GM18499 (cell line): Measurements from ENCODE around the gene ZNF318.
"Not testable (repeated sequence)": the region's sequence is repeated elsewhere in the genome, so short reads cannot be mapped to it uniquely, and the experiment has no call there.

ENCODE experiments used
- ATAC-seq: cut with Tn5 transposase; IDR thresholded peaks from one replicate; pipeline ENCODE4 v1.9.1; 2021; ENCODE audit warnings: moderate number of reproducible peaks; ENCODE audit not compliant: insufficient read depth, unreplicated experiment

Gene ZNF318

DNA sequence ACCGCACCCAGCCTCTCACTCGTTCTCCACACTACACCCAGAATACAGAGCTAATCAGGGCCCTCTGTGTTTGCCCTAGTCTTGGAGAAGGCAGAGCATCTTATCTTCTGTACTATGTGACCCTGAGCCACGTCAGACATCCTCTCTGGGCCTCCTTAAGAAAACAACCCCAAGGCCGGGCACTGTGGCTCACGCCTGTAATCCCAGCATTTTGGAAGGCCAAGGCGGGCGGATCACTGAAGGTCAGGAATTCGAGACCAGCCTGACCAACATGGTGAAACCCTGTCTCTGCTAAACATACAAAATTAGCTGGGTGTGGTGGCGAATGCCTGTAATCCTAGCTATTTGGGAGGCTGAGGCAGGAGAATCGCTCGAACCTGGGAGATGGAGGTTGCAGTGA is 66.4 kb downstream of the ZNF318 start:
- ATAC-seq = not testable (repeated sequence)

GRCh38 chr6:43302126-43302525 is 67.3 kb downstream of the ZNF318 start:
- no peak for ATAC-seq

GRCh38 chr6:43301081-43301870 is 68.2 kb downstream of the ZNF318 start:
- no peak for ATAC-seq

DNA sequence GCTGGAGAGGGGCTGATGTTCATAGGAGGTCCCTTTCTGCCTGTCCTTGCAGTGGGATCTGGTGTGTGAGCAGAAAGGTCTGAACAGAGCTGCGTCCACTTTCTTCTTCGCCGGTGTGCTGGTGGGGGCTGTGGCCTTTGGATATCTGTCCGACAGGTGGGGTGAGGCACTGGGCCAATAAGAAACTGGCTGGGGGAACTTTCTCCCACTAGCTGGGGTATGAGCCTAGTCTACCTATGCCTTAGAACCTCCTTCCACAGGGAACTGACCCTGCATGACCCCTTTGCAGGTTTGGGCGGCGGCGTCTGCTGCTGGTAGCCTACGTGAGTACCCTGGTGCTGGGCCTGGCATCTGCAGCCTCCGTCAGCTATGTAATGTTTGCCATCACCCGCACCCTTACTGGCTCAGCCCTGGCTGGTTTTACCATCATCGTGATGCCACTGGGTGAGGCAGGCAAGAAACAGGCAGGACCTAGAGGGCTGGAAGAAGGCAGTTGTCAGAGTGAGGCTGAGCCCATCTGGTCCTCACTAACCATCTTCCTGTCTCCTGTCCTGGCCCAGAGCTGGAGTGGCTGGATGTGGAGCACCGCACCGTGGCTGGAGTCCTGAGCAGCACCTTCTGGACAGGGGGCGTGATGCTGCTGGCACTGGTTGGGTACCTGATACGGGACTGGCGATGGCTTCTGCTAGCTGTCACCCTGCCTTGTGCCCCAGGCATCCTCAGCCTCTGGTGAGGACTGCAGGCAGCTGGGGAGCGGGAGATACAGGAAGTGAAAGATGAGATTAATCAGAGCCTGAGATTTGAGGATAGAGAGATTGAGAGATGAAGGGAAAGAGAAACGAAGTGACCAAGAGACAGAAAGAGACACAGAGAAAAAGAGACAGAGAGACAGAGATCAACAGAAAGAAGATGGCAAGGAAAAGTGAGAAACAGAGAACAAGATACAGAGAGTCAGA is 69.8 kb downstream of the ZNF318 start:
- ATAC-seq = no peak

DNA sequence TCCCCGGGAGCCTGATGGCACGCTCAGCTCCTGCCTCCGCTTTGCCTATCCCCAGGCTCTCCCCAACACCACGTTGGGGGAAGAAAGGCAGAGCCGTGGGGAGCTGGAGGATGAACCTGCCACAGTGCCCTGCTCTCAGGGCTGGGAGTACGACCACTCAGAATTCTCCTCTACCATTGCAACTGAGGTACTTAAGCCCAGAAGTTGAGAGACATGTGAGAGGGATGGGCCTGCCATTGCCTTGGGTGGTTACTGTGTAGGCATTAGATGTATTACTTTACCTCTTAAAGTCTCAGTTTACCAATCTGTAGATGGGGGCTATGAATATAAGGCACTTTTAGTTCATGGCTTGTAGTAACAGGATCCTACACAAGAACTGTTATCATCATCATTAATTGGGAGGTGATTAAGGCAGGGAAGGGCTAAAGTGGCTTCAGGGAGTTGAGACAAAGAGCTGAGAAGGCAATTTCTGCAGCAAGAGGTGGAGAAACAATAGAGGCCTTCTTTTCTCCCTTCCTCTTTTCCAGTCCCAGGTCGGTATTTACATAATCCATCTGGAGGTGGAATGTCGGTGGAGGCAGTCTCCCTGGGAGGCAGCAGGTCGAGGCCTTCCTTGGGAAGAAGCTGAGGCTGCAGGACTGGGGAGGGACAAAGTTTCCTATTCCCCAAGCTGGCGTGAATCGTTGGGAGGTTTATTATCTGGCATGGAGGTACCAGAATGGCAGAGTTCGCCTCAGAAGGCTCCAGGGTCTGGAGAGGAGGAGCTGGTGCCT is 70.7 kb downstream of the ZNF318 start:
- ATAC-seq = no peak

DNA sequence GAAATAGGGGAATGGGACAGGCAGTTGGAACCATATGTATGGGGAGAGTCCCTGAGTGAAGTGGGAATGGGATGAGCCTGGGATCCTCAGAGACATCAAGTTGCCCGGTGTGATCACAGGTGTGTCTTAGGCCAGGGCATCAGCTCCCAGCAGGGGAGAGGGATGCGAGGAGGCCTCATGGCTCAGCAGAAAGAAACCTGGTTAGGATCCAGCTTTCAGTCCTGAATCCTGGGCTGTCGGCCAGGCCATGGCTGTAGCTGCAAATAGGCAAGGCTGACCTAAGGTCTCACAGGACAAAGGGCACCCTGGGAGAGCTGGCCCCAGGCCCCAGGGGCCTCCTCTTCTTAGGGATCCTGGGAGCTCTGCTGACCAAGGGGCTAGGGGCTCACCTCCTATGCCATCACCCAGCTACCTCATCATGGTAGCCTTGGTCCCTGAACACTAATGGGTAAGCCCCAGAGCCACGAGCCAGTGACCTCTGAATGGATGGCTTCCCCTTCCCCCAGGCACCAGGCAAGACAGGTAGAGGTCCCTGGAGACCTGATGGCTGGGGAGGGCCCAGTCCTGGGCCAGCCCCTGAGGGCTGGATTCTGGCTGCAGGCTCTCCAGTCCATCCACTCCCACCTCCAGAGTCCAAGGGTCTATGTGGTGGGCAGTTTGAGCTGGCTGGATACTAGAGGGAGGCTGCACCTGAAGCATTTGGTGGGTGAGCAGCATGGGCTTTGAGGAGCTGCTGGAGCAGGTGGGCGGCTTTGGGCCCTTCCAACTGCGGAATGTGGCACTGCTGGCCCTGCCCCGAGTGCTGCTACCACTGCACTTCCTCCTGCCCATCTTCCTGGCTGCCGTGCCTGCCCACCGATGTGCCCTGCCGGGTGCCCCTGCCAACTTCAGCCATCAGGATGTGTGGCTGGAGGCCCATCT is 71.5 kb downstream of the ZNF318 start, which contains the start of gene SLC22A7:
TSS of gene SLC22A7 (plus strand) at position 617 of the 921 bp plus-strand sequence. CDS start at position 716, 99 bp downstream.
- no peak for ATAC-seq

GRCh38 chr6:43296780-43297497 is 72.5 kb downstream of the ZNF318 start:
- ATAC-seq = no peak

GRCh38 chr6:43295456-43295855 is 74.0 kb downstream of the ZNF318 start:
- no peak for ATAC-seq

DNA sequence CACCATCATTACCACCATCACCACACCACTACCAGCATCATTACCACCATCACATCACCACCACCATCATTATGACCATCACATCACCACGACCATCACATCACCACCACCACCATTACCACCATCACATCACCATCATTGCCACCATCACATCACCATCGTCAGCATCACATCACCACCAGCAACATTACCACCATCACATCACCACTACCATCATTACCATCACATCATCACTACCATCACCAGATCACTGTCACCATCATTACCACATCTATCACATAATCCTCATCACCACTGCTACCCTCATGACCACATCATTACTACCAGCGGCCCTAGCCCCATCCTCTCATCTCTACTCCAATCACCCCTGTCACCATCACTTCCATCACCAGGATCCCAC is 74.9 kb downstream of the ZNF318 start:
- ATAC-seq = no peak

GRCh38 chr6:43293698-43294097 is 75.7 kb downstream of the ZNF318 start:
- no peak for ATAC-seq

- no peak for ATAC-seq
Measured at GRCh38 chr6:43292763-43293318, 76.6 kb downstream of the ZNF318 start.

GRCh38 chr6:43292341-43292740 is 77.1 kb downstream of the ZNF318 start:
- no peak for ATAC-seq

GRCh38 chr6:43291708-43292107 is 77.7 kb downstream of the ZNF318 start:
- no peak for ATAC-seq

DNA sequence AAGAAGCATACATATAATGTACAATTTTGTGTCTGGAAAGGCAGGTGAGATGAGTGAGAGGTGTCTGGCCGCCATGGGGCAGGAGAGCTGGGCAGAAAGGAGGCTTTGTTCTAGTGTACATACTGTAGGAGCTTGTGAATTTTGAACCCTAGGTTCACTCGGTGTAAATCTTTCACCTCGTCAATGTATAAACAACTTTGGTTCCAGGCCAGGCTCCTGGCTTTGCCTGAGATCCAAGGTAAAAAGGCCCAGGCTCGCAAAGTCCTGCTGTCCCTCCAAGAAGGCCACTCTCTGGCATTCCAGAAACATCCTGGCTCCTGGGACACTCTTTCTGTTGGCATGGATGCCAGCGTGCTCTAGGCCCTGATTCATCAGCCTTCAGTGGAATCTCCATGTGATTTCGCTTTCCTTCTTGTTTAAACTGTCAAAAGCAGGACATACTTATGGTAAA is 78.5 kb downstream of the ZNF318 start:
- no peak for ATAC-seq

GRCh38 chr6:43290339-43290904 is 79.0 kb downstream of the ZNF318 start:
- no peak for ATAC-seq

DNA sequence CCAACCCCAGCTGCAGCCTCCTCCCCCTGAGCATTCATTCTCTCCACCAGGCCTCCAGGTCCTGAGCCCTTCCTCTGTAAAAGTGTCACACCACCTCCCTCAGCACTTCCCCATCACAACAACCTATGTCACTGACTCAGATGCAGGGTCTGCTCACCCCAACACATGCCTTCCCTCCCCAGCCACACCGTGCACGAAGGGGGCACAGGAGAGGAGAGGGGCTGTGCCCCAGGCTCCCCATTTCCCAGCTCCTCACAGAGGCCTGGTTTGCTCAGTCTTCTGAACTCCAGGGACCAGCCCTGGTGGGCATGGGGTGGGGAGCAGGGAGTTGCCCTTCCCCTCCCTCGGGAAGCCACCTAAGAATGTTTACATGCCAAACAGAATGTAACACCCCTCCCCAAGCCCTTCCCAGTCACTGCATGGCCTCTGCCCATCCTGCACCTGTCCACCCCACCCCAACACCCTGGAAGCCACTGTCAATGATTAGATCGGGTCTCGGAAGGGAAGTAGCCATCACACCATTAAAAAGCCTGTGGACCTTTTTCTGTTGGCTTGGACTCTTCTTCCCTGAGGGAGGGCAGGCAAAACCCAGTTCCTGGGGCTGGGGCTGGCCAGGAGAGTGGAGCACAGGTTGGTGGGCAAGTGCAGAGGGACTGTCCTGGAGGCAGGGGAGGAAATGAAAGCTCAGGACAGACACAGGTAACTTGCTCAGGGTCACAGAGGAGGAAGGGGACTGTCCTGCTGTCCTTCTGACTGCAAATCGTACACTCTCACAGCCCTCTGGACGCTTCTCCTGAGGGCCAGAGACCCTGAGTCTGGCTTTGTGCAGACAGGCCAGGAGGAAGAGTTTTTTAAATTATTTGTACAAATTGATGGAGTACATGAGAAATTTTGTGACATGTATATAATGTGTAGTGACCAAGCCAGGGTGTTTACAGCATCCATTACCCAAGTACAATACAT is 81.4 kb downstream of the ZNF318 start:
- ATAC-seq = no peak
